ENCODE measurements around the gene JPH2.
A peak's percentile ranks its signal among the peaks of the same experiment; 100 is the strongest.
"Not testable (repeated sequence)": the region's sequence is repeated elsewhere in the genome, so short reads cannot be mapped to it uniquely, and the experiment has no call there.

JPH2 gene

GRCh38 chr20:44159125-44159524 is 27.9 kb downstream of the JPH2 start:
- no peak for DNase-seq (ENCODE audit: low spot score)

- DNase-seq (ENCODE audit: low spot score) = no peak
Measured at GRCh38 chr20:44157061-44157460, 29.9 kb downstream of the JPH2 start.

DNA sequence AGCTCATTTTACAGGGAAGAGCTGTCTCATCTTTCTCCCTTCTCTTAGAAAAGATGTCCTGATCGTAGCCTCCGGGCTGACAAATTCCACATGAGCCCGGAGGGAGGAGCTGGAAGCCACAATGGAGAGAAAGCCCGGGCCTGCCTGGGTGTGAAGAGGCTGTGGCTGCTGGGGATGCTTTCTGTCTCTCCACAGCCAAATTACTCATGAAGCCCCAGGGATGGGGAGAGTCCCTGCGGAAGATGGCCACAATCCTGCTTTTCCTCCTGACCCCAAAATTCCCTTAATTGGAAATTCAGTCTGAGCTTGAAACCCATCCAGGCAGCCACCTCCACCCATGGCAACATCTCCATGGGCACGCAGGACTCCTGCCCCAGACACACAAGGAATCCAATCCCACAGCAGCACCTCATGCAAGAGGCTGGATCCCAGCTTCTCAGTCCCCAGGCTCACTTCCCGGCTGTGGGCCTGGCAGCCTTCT is 32.4 kb downstream of the JPH2 start:
- no peak for DNase-seq (ENCODE audit: low spot score)

- no peak for DNase-seq (ENCODE audit: low spot score)
Measured at GRCh38 chr20:44153636-44154043, 33.3 kb downstream of the JPH2 start.

DNA sequence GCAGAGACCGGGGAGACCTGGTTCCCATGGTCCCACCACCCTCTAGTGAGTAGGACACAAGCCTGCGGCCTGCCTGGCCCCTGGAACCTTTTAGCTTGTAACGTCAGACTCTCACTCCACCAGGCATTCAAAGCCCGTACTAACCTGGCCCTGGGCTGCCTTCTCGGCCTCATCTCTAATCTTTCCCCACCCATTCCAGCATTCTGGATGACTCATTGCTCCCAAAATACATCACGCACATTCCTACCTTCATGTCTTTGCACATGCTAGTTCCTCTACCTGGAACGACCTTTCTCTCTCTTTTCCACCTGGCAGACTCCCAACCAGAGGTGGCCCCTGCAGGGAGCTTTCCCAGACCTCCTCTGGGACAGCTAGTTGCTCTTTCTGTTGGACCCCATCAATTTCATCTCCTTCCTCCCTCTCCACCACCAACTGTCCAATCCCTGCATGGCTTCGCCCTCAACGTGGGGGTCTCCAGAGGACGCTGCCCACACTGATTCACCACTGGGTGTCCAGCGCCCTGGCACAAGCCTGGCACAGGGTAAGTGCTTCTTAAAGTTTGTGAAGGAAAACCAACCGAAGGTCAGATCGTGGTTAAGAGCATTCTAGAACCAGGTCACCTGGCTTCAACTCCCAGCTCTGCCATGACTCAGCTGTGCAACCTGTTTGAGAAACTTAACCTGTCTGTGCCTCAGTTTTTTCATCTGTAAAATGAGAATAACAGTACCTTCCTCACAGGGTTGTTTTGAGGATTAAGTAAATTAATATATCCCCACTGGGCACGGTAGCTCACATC is 35.2 kb downstream of the JPH2 start:
- no peak for DNase-seq (ENCODE audit: low spot score)

GRCh38 chr20:44146272-44146671 is 40.7 kb downstream of the JPH2 start:
- DNase-seq (ENCODE audit: low spot score) = no peak

- DNase-seq (ENCODE audit: low spot score) = no peak
Measured at GRCh38 chr20:44145131-44145775, 41.7 kb downstream of the JPH2 start.

- no peak for DNase-seq (ENCODE audit: low spot score)
Measured at GRCh38 chr20:44143936-44144335, 43.1 kb downstream of the JPH2 start.

GRCh38 chr20:44142413-44142812 is 44.6 kb downstream of the JPH2 start:
- no peak for DNase-seq (ENCODE audit: low spot score)

- no peak for DNase-seq (ENCODE audit: low spot score)
Measured at GRCh38 chr20:44141873-44142272, 45.1 kb downstream of the JPH2 start.

DNA sequence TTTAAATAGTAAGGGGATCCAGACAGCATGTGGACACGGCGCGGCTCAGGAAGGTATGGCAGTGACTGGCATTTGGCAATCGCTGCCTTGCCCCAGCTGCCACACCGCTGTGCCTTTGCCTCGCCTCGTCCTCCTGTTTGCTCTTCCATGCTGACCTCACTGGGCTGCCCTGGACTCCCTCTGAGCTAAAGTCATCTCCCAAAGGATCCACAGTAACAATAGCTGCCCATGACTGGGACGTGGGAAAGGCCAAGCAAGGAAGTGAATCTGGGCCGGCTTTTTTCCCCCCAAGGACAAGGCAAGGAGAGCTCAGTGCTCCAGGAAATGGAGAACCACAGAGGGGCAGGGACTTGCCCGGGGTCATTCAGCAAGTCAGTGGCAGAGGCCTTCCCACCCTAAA is 48.1 kb downstream of the JPH2 start:
- DNase-seq (ENCODE audit: low spot score) = peak; percentile 43

- no peak for DNase-seq (ENCODE audit: low spot score)
Measured at GRCh38 chr20:44137266-44137801, 49.7 kb downstream of the JPH2 start.

- DNase-seq (ENCODE audit: low spot score) = no peak
Measured at GRCh38 chr20:44136579-44137265, 50.3 kb downstream of the JPH2 start.

DNA sequence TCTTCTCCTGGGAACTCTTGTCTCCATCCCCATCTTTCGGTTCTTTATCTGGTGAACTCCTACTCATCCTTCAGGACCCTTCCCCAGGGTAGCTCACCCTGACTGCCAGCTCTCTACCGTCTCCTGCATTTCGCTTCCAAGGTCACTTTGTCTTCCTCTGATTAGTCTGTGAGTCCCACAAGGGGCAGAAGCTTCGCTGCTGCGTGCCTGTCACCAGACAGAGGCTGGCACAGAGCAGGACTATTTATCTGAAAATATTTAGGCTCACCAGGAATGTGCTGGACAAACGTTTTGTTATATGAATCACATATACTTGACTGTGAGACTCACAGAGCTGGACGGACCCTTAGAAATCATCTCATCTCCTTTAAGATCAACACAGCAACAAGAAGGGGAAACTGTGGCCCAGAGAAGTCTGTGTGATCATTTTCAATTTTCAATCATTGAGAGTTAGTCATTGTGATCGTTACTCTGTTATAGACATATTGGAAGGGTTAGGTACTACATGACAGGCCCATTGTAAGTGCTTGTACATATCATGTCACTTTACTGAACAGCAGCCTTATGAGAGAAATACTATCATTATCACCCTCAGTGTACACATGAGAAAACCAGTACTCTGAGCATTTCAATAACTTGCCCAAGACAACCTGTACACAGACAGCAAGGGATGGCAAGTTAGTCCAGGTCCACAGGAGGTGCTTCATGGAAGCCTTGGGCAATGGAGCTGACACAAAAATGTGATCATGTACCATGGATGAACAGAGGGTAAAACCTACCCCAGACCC is 51.4 kb downstream of the JPH2 start:
- no peak for DNase-seq (ENCODE audit: low spot score)

GRCh38 chr20:44135012-44135412 is 52.0 kb downstream of the JPH2 start:
- DNase-seq (ENCODE audit: low spot score) = no peak

DNA sequence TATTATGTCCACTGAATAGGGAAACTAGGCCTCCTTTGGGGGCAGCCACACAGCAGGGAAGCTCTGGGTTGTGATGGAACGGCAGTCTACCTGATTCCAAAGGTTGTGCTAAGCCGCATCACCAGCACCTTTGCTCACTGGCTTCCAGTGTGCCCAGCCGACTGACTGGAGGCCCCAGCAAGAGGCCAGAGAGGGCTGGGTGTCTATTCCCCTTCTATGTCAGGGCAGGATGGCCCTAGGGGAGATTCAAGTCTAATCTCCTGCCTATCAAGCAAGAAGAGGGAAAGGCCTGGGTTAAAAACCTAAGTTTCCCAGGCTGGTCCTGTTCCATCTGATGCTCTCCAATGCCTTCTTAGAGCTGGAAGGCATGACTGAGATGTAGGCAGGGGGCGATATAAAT is 53.6 kb downstream of the JPH2 start:
- DNase-seq (ENCODE audit: low spot score) = no peak

GRCh38 chr20:44131704-44132103 is 55.3 kb downstream of the JPH2 start:
- DNase-seq (ENCODE audit: low spot score) = no peak

DNA sequence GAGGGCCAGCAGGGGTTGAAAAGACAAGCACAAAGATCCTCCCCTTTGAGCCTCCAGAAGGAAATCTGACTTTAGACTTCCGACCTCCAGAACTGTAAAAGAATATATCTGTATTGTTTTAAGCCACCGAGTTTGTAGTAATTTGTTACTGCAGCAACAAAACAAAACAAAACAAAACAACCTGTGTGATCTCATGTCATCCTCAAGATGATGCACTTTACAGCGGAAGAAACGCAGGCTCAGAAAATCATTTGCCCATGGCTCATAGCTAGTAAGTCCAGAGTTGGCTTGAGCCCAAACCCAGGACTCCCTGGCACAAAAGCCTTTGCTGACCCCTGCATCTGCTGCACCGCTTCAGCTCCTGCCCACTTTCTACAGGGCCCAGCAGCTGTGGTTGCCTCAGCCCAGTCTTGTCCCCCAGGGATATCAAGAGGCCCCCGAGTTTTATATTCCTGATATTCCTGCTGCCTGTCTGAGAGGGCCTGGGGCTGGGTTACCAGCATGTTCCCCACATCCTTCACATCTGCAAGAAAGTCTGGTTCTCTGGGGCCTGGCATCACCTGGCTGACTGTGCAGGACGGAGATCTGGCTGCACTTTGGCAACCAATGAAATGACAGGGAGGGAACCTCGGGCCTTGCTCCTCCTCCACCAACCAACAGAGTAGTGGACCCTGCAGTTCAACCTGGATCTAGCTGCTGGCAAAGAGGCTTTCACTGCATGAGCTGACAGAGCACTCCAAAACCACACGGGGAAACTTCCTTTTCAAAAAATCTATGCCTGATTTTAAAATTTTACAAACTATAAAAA is 56.9 kb downstream of the JPH2 start:
- DNase-seq (ENCODE audit: low spot score) = no peak

- not testable (repeated sequence) for DNase-seq (ENCODE audit: low spot score)
Measured at GRCh38 chr20:44129300-44129699, 57.7 kb downstream of the JPH2 start.

- no peak for DNase-seq (ENCODE audit: low spot score)
Measured at GRCh38 chr20:44126445-44126844, 60.5 kb downstream of the JPH2 start.

Measured in kidney capillary endothelial cell (primary cell).